KMS-11 (cell line): Measurements from ENCODE around the gene ANXA10.

ENCODE experiments used
- H2AFZ ChIP-seq: fragments of 200-600 bp; sonication (generic); 2 replicates; pipeline ENCODE4 v1.6.1; 2016; ENCODE audit warnings: antibody characterized with exemption, mixed run types, low read depth
- H3K27ac ChIP-seq: fragments of 200-600 bp; sonication (generic); 2 replicates; pipeline ENCODE4 v1.6.1; 2016; ENCODE audit warnings: mild to moderate bottlenecking, mixed run types
- H3K27me3 ChIP-seq: fragments of 200-600 bp; sonication (generic); 2 replicates; pipeline ENCODE4 v1.6.1; 2017; ENCODE audit warnings: mild to moderate bottlenecking, low read depth, mixed run types, moderate library complexity; ENCODE audit not compliant: insufficient read depth
- H3K36me3 ChIP-seq: fragments of 200-600 bp; sonication (generic); 2 replicates; pipeline ENCODE4 v1.6.1; 2017; ENCODE audit warnings: mild to moderate bottlenecking, mixed run types; ENCODE audit not compliant: insufficient read depth
- H3K4me1 ChIP-seq: fragments of 200-600 bp; sonication (generic); 2 replicates; pipeline ENCODE4 v1.6.1; 2016; ENCODE audit warnings: mild to moderate bottlenecking, low read depth, mixed run types; ENCODE audit not compliant: poor library complexity, severe bottlenecking
- H3K4me2 ChIP-seq: fragments of 200-600 bp; sonication (generic); 2 replicates; pipeline ENCODE4 v1.7.0; 2016; ENCODE audit warnings: mild to moderate bottlenecking, mixed run types
- H3K4me3 ChIP-seq: fragments of 200-600 bp; sonication (generic); IDR thresholded peaks from 2 replicates; pipeline ENCODE4 v1.6.1; 2017; ENCODE audit warnings: low read depth, low read length, mixed read lengths; ENCODE audit not compliant: insufficient read depth
- H3K79me2 ChIP-seq: fragments of 200-600 bp; sonication (generic); 2 replicates; pipeline ENCODE4 v1.6.1; 2016; ENCODE audit warnings: low read depth, mixed run types; ENCODE audit not compliant: insufficient read depth
- H3K9ac ChIP-seq: fragments of 200-600 bp; sonication (generic); 2 replicates; pipeline ENCODE4 v1.6.1; 2016; ENCODE audit warnings: mild to moderate bottlenecking, mixed run types
- H4K20me1 ChIP-seq: fragments of 200-600 bp; sonication (generic); 2 replicates; pipeline ENCODE4 v1.6.1; 2016; ENCODE audit warnings: mild to moderate bottlenecking, mixed run types; ENCODE audit not compliant: insufficient read depth
- CTCF ChIP-seq: fragments of 200-600 bp; sonication (generic); conservative IDR thresholded peaks from 2 replicates; pipeline ENCODE4 v1.6.1; 2017; ENCODE audit warnings: low read depth, mild to moderate bottlenecking, antibody characterized with exemption, low read length, moderate library complexity, mixed read lengths

The ANXA10 gene

GRCh38 chr4:168139336-168139735 is 47.0 kb downstream of the ANXA10 start:
- H3K36me3 ChIP-seq = no peaks in the 10 kb centered on the region
- H3K9ac ChIP-seq = no peak overlapping the region
- no peaks in the 10 kb centered on the region for H4K20me1 ChIP-seq
- H3K4me2 ChIP-seq = no peak overlapping the region
- no peaks in the 10 kb centered on the region for H3K79me2 ChIP-seq
- no peaks in the 10 kb centered on the region for H3K27me3 ChIP-seq
- no peak for TF ChIP-seq CTCF
- no peak overlapping the region for H2AFZ ChIP-seq
- no peak overlapping the region for H3K27ac ChIP-seq
- H3K4me1 ChIP-seq = no peaks in the 10 kb centered on the region
- H3K4me3 ChIP-seq = no peak overlapping the region

GRCh38 chr4:168141733-168142132 is 49.4 kb downstream of the ANXA10 start:
- Histone ChIP-seq H2AFZ (no peak overlapping the region), H3K9ac (no peak overlapping the region), H3K4me1 (no peaks in the 10 kb centered on the region), H3K36me3 (no peaks in the 10 kb centered on the region), H3K27ac (no peak overlapping the region), H4K20me1 (no peaks in the 10 kb centered on the region), H3K4me3 (no peak overlapping the region), H3K4me2 (no peak overlapping the region), H3K79me2 (no peaks in the 10 kb centered on the region), H3K27me3 (no peaks in the 10 kb centered on the region)
- TF ChIP-seq CTCF = no peak

- Histone ChIP-seq H3K4me3 (no peak overlapping the region), H3K9ac (no peak overlapping the region), H4K20me1 (no peaks in the 10 kb centered on the region), H3K4me2 (no peak overlapping the region), H3K79me2 (no peaks in the 10 kb centered on the region), H2AFZ (no peak overlapping the region), H3K27ac (no peak overlapping the region), H3K27me3 (no peaks in the 10 kb centered on the region), H3K36me3 (no peaks in the 10 kb centered on the region), H3K4me1 (no peaks in the 10 kb centered on the region)
- TF ChIP-seq CTCF = no peak
These were observed 51.3 kb downstream of the ANXA10 start for GRCh38 chr4:168143601-168144000.

GRCh38 chr4:168150420-168151050 is 58.2 kb downstream of the ANXA10 start:
- Histone ChIP-seq H3K27ac (no peak overlapping the region), H4K20me1 (no peaks in the 10 kb centered on the region), H2AFZ (no peak overlapping the region), H3K79me2 (no peaks in the 10 kb centered on the region), H3K4me2 (no peak overlapping the region), H3K36me3 (no peaks in the 10 kb centered on the region), H3K27me3 (no peaks in the 10 kb centered on the region), H3K9ac (no peak overlapping the region), H3K4me1 (peaks cover 5% of the 10 kb centered on the region), H3K4me3 (no peak overlapping the region)
- no peak for TF ChIP-seq CTCF
